Ovary (tissue), 3 donors: ENCODE data around the gene MBOAT2.

Source experiments
- CTCF ChIP-seq, 3 donors: fragments of 450-650 bp in 2 of 3; fragments of 200-600 bp in 1 of 3; IDR thresholded peaks; one replicate each; pipeline versions ENCODE4 v1.5.1 to v1.8.0; 2016 to 2022; ENCODE audit warnings: antibody characterized with exemption in 3 of 3, mild to moderate bottlenecking in 1 of 3
- EP300 ChIP-seq: sonication (generic); formaldehyde crosslinking; IDR thresholded peaks from one replicate; pipeline ENCODE4 v1.6.1; 2017; ENCODE audit warnings: antibody characterized with exemption
- donor health status: DM: no; HTN: no; CAD: no.

GRCh38 chr2:8987410-8987809 lies 16.1 kb downstream of the MBOAT2 start:
- TF ChIP-seq EP300, result no peak
- TF ChIP-seq CTCF (IDR thresholded peaks at IDR 0.05), result no peak
